Measurements from ENCODE around the gene TTLL13. TPM values are rescaled to one million over a fixed set of nuclear protein-coding genes. Genes with fewer than 3 reads are reported as not detected.

TTLL13 gene
- total and polyA plus RNA-seq, 8 donors, result 0.13 to 0.81 (median 0.31) TPM; not detected in 2

GRCh38 chr15:90262426-90262825, 13.1 kb downstream of the TTLL13 start:
- Histone ChIP-seq H3K4me3 (no peak overlapping the region), H3K4me1 (peaks cover 10 to 21% of the 10 kb centered on the region in 2 donors), H3K9me3 (no peaks in the 10 kb centered on the region), H3K27me3 (no peaks in the 10 kb centered on the region), H3K27ac (no peak overlapping the region), H3K36me3 (no peaks in the 10 kb centered on the region)
- no peak for DNase-seq
- ATAC-seq, result no peak
- TF ChIP-seq CTCF (IDR thresholded peaks at IDR 0.05), result no peak
- intact Hi-C loops (cut with DNase I), result no loop called here

DNA sequence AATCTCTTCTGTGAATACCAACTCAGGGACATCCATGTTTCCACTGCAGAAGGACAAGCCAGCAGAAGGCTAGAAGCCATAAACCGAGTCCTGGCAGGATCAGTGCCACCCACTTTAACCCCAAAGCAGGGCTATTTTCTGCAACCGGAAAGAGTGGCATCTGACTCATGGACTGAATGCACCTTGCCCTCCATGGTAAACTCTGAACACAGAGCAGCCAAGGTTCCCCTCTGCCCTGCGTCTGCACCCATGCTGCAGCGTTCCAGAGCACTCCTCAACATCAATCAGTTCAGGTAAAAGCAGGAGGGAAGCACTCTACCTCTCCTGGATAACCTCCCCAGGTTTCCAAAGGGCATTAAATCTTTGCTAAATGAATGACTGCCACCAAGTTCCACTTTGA, 15.3 kb downstream of the TTLL13 start:
- no peaks in the 10 kb centered on the region for H3K9me3 ChIP-seq
- DNase-seq (no peak), ATAC-seq (peak; percentile 7)
- peaks cover 23 to 43% of the 10 kb centered on the region in 2 donors for H3K4me1 ChIP-seq
- TF ChIP-seq CTCF (IDR thresholded peaks at IDR 0.05), result no peak
- H3K27ac ChIP-seq, result peak overlapping the region; percentile 97 to 98
- intact Hi-C loops (cut with DNase I), result no loop called here
- peak overlapping the region; percentile 70 to 91 for H3K4me3 ChIP-seq
- H3K36me3 ChIP-seq, result peaks cover 0 to 16% of the 10 kb centered on the region in 2 donors
- no peaks in the 10 kb centered on the region for H3K27me3 ChIP-seq

DNA sequence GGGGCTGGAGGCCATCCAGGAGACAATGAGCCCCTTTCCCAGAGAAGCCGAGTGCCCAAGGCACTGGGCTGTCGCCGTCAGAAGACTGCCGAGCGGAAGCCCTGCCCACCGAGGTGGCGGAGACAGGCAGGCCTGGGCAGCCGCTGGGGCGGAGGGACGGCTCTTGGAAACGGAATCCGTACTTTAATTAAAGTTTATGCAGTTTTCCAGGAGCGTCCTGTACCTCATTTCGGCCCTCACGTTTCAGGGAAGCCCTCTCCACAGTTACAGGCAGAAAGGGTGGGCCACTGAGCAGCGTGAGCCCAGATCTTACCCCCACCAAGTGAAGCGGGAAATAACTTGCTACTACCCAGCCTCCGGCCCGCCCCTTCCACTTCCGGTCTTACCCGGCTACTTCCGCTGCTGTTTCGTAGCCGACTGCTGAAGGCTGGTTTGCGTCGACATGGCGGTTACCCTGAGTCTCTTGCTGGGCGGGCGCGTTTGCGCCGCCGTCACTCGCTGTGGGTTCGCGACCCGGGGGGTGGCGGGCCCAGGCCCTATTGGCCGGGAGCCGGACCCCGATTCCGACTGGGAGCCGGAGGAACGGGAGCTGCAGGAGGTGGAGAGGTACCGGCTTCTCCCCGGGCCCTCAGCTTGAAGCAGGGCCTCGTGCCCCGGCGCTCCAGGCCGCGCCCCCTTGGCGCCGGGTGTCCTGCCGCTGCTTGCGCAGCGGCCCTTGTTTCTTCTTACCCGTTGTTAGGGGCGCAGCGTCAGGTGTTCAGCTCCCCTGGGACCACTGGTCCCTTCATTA, 16.1 kb downstream of the TTLL13 start, which contains the start of gene NGRN:
Gene NGRN, plus strand, starts transcription at position 402 of the 790 bp plus-strand sequence. Its CDS starts 41 bp downstream, at position 443.
- H3K27me3 ChIP-seq, result no peaks in the 10 kb centered on the region
- intact Hi-C loops (cut with DNase I), result no loop called here
- H3K36me3 ChIP-seq, result peaks cover 0 to 23% of the 10 kb centered on the region in 2 donors
- no peaks in the 10 kb centered on the region for H3K9me3 ChIP-seq
- peak within 1 kb of the TSS; percentile 70 to 91 for H3K4me3 ChIP-seq
- ATAC-seq (peak; percentile 95), DNase-seq (peak; percentile 93 to 98 (median 95))
- H3K27ac ChIP-seq, result peak within 1 kb of the TSS; percentile 97 to 98
- peaks cover 29 to 51% of the 10 kb centered on the region in 2 donors for H3K4me1 ChIP-seq
- no peak for TF ChIP-seq CTCF (IDR thresholded peaks at IDR 0.05)

DNA sequence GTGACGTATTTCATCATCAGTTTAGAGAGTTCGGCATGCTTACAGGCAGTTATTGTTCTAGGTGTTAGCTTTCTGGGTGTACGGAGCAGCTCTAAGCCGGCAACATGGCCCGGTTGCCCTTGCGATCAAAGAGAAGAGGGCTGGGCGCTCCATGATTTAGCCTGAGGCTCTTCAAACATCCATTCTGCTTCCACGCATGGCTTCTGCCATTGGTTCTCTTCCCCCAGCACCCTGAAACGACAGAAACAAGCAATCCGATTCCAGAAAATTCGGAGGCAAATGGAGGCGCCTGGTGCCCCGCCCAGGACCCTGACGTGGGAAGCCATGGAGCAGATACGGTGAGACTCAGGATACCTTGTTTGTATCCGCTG, 16.7 kb downstream of the TTLL13 start:
- Histone ChIP-seq H3K27ac (peak overlapping the region; percentile 97 to 98), H3K4me3 (peak overlapping the region; percentile 70 to 91), H3K27me3 (no peaks in the 10 kb centered on the region), H3K9me3 (no peaks in the 10 kb centered on the region), H3K4me1 (peaks cover 29 to 56% of the 10 kb centered on the region in 2 donors), H3K36me3 (peaks cover 0 to 29% of the 10 kb centered on the region in 2 donors)
- intact Hi-C loops (cut with DNase I), result no loop called here
- ATAC-seq (peak; percentile 46), DNase-seq (peak in 2 of 4 donors; percentile 51 to 79)
- TF ChIP-seq CTCF (IDR thresholded peaks at IDR 0.05), result no peak

GRCh38 chr15:90266485-90266884, 17.1 kb downstream of the TTLL13 start:
- intact Hi-C loops (cut with DNase I), result no loop called here
- DNase-seq (no peak), ATAC-seq (no peak)
- no peak for TF ChIP-seq CTCF (IDR thresholded peaks at IDR 0.05)
- H3K36me3 ChIP-seq, result peaks cover 0 to 34% of the 10 kb centered on the region in 2 donors
- H3K4me3 ChIP-seq, result peak overlapping the region; percentile 70 to 91
- peaks cover 29 to 60% of the 10 kb centered on the region in 2 donors for H3K4me1 ChIP-seq
- no peaks in the 10 kb centered on the region for H3K9me3 ChIP-seq
- no peaks in the 10 kb centered on the region for H3K27me3 ChIP-seq
- H3K27ac ChIP-seq, result peak overlapping the region; percentile 97 to 98
